ENCODE results near the gene THSD4. TPM values are rescaled to one million over a fixed set of nuclear protein-coding genes. Genes with fewer than 3 reads are reported as not detected.

Gene THSD4
- polyA plus RNA-seq, 2 of the 4 experiments (the other 2 are of a cell fraction), result 15.8 to 40.7 TPM

DNA sequence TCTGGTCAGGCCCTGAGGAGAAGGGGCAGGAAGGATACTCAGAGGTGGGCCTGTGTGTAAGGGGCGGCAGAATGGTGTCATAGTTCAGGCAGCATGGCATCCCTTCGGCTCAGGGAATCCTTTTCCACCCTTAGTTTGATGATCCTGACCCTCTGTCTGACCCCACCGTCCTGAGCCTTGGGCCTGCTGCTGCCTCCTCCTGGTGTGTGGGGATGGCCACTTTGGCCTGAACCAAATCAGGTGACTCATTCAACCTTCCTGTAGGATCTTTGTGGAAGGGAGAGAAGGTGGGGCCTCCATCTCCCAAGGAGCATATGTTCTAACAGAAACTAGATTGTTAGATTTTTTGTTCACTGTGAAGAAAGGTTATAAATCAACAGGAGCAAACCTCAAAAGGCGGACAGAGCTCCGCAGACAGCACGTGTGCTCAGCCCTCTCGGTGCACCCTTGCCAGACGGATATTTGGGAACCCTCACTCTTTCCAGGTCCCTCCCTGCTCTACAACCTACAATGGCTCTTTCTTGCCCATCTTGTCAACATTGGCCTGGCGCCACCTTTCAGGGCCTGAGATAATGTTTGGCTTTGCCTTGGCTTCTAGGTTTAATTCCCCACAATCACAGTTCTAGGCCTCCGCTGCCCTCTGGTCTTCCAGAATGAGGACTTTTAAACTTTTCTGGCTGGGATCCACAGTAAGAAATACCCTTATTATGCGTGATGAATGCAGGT, 21.7 kb downstream of the THSD4 start (continued):
- TF ChIP-seq, protein P1, sequence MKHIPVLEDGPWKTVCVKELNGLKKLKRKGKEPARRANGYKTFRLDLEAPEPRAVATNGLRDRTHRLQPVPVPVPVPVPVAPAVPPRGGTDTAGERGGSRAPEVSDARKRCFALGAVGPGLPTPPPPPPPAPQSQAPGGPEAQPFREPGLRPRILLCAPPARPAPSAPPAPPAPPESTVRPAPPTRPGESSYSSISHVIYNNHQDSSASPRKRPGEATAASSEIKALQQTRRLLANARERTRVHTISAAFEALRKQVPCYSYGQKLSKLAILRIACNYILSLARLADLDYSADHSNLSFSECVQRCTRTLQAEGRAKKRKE (CRISPR knock-in tag; IDR thresholded peaks at IDR 0.05; ENCODE audit: low read depth), result peak; percentile 23; the same call in 1 of the 2 replicates
- TF ChIP-seq, protein P2, sequence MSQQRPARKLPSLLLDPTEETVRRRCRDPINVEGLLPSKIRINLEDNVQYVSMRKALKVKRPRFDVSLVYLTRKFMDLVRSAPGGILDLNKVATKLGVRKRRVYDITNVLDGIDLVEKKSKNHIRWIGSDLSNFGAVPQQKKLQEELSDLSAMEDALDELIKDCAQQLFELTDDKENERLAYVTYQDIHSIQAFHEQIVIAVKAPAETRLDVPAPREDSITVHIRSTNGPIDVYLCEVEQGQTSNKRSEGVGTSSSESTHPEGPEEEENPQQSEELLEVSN (IDR thresholded peaks at IDR 0.05; ENCODE audit: borderline replicate concordance, low read depth), result no peak
- no peak for TF ChIP-seq ZFP36 (IDR thresholded peaks at IDR 0.05; ENCODE audit: borderline replicate concordance, partially characterized antibody)

DNA sequence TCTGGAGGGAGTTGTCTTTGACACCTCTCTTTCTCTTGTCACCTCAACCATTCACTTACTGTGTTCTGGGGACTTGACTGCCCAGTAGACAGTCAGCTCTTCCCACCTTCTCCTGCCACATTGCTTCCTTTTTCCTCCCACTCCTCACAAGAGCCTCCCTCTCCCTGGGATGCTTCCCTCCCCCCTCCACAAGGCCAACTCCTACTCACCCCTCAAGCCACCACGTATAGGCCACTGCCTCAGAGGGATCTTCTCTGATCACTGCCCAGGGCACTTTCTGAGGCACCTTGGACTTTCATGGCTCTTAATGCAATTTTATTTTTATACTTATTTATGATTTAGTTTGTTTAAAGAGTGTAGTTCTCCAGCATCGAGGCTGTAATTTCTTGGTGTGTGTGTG, 23.2 kb downstream of the THSD4 start:
- Histone ChIP-seq H3K4me3 (no peak overlapping the region), H3K4me1 (peaks cover 50% of the 10 kb centered on the region), H3K27ac (peak overlapping the region in 1 of 2 experiments; percentile 46; a peak in 4 of 6 replicates), H3K9me3 (no peaks in the 10 kb centered on the region), H3K4me2 (no peak overlapping the region)
- ChIA-PET POLR2A (no interaction called here), CTCF (interaction anchor here (1.0 kb wide), 1 partner anchor 23 kb away, joined by 3 read pairs; the partner anchor contains the start of gene THSD4)
- 85% methylated on average over 2 of the region's 2 CpGs for WGBS (ENCODE audit: missing lambda C conversion rate)
- ATAC-seq (no peak), FAIRE-seq (no peak), DNase-seq (ENCODE audit: low read depth in 1 of 2, low spot score in 1 of 2) (no peak)
- TF ChIP-seq RNF2 (IDR thresholded peaks at IDR 0.05; ENCODE audit: borderline replicate concordance, low read depth), result no peak
- TF ChIP-seq, protein P3, sequence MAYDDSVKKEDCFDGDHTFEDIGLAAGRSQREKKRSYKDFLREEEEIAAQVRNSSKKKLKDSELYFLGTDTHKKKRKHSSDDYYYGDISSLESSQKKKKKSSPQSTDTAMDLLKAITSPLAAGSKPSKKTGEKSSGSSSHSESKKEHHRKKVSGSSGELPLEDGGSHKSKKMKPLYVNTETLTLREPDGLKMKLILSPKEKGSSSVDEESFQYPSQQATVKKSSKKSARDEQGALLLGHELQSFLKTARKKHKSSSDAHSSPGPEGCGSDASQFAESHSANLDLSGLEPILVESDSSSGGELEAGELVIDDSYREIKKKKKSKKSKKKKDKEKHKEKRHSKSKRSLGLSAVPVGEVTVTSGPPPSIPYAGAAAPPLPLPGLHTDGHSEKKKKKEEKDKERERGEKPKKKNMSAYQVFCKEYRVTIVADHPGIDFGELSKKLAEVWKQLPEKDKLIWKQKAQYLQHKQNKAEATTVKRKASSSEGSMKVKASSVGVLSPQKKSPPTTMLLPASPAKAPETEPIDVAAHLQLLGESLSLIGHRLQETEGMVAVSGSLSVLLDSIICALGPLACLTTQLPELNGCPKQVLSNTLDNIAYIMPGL (CRISPR knock-in tag; IDR thresholded peaks at IDR 0.05; ENCODE audit: borderline replicate concordance), result no peak
- TF ChIP-seq POLR2A (IDR thresholded peaks at IDR 0.05; ENCODE audit: low read length), result no peak
- TF ChIP-seq, protein P4, sequence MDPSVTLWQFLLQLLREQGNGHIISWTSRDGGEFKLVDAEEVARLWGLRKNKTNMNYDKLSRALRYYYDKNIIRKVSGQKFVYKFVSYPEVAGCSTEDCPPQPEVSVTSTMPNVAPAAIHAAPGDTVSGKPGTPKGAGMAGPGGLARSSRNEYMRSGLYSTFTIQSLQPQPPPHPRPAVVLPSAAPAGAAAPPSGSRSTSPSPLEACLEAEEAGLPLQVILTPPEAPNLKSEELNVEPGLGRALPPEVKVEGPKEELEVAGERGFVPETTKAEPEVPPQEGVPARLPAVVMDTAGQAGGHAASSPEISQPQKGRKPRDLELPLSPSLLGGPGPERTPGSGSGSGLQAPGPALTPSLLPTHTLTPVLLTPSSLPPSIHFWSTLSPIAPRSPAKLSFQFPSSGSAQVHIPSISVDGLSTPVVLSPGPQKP (IDR thresholded peaks at IDR 0.05; ENCODE audit: low read depth, low read length), result no peak
- no peak for TF ChIP-seq HOXA7 (CRISPR knock-in tag; IDR thresholded peaks at IDR 0.05)
- no peak for TF ChIP-seq PHF8 (IDR thresholded peaks at IDR 0.05; ENCODE audit: borderline replicate concordance, low read depth)
- TF ChIP-seq MAFK (IDR thresholded peaks at IDR 0.05; ENCODE audit: partially characterized antibody), result no peak
- TF ChIP-seq CHD2 (IDR thresholded peaks at IDR 0.05; ENCODE audit: low read length, partially characterized antibody), result no peak
- TF ChIP-seq FOXS1 (CRISPR knock-in tag; IDR thresholded peaks at IDR 0.05), result no peak
- no peak for TF ChIP-seq BHLHE40 (IDR thresholded peaks at IDR 0.05; ENCODE audit: low read depth, low read length)
- no peak for TF ChIP-seq FOSB (CRISPR knock-in tag; IDR thresholded peaks at IDR 0.05)
- TF ChIP-seq KDM5A (IDR thresholded peaks at IDR 0.05), result no peak
- TF ChIP-seq CEBPB (IDR thresholded peaks at IDR 0.05), result no peak
- TF ChIP-seq MYC (IDR thresholded peaks at IDR 0.05; ENCODE audit: borderline replicate concordance, low read length), result no peak
- TF ChIP-seq SREBF2 (IDR thresholded peaks at IDR 0.05), result no peak
- no peak for TF ChIP-seq KDM1A (IDR thresholded peaks at IDR 0.05; ENCODE audit: low read depth)
- TF ChIP-seq RFX5 (IDR thresholded peaks at IDR 0.05), result no peak

DNA sequence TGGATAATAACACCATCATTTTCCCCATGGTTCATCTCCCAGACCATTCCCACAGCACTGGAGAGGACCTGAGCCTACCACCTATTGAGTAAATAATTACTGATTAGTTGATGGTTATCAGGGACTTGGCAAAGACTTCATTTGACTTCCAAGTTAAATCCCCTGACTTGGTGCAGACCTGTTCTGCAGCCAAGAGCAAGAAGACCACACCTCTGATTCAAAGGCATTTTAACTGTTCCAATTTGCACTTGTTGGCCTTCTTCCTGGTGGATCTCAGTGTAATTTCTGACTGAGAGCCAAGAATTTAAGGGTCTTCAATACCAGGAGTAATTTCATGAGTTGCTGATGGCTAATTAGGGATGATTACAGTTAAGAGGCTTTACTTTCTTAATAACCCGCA, 24.0 kb downstream of the THSD4 start:
- H3K4me2 ChIP-seq, result peak overlapping the region; percentile 2; the same call in 1 of the 3 replicates
- ATAC-seq (no peak), DNase-seq (ENCODE audit: low read depth in 1 of 2, low spot score in 1 of 2) (no peak), FAIRE-seq (no peak)
- POLR2A ChIA-PET, result no interaction called here
- 93% methylated on average over 1 of the region's 1 CpG for WGBS (ENCODE audit: missing lambda C conversion rate)
- peak overlapping the region in 1 of 2 experiments; percentile 14; a peak in 1 of 6 replicates for H3K27ac ChIP-seq
- TF ChIP-seq, protein P5, sequence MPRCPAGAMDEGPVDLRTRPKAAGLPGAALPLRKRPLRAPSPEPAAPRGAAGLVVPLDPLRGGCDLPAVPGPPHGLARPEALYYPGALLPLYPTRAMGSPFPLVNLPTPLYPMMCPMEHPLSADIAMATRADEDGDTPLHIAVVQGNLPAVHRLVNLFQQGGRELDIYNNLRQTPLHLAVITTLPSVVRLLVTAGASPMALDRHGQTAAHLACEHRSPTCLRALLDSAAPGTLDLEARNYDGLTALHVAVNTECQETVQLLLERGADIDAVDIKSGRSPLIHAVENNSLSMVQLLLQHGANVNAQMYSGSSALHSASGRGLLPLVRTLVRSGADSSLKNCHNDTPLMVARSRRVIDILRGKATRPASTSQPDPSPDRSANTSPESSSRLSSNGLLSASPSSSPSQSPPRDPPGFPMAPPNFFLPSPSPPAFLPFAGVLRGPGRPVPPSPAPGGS (IDR thresholded peaks at IDR 0.05), result no peak
- no peak overlapping the region for H3K4me3 ChIP-seq
- CTCF ChIA-PET, result no interaction called here
- peaks cover 51% of the 10 kb centered on the region for H3K4me1 ChIP-seq
- no peaks in the 10 kb centered on the region for H3K9me3 ChIP-seq

All from A549 (cell line).